Activated CD4-positive, alpha-beta memory T cell treated with anti-CD3 and anti-CD28 coated beads, Interleukin-2, amount 10 ng/mL, durations not matched to agents 7 days and 5 days (primary cell): Measurements from ENCODE around the gene ZNF182. TPM values are rescaled to one million over a fixed set of nuclear protein-coding genes. Genes with fewer than 3 reads are reported as not detected.
A peak's percentile ranks its signal among the peaks of the same experiment; 100 is the strongest.
"Not testable (repeated sequence)": the region's sequence is repeated elsewhere in the genome, so short reads cannot be mapped to it uniquely, and the experiment has no call there.

Experiments
- CTCF ChIA-PET: fragments of 350-600 bp; sonication (Branson Sonifier 250); formaldehyde crosslinking; loops from one replicate; lab custom pipeline; 2021; ENCODE audit warnings: antibody characterized with exemption, inconsistent platforms; lab: Charles Lee
- POLR2A ChIA-PET: fragments of 350-600 bp; sonication (Branson Sonifier 250); formaldehyde crosslinking; loops from one replicate; lab custom pipeline; 2021; ENCODE audit warnings: antibody characterized with exemption; lab: Charles Lee
- DNase-seq: peaks from one replicate; pipeline ENCODE4 v3.0.0-alpha.2; 2020
- H3K27ac Mint-ChIP-seq: one replicate; pipeline ENCODE4 v1.8.0; 2021; ENCODE audit warnings: mild to moderate bottlenecking, mixed read lengths
- H3K27me3 Mint-ChIP-seq: one replicate; pipeline ENCODE4 v1.8.0; 2021; ENCODE audit warnings: mixed read lengths
- H3K36me3 Mint-ChIP-seq: one replicate; pipeline ENCODE4 v1.8.0; 2021; ENCODE audit warnings: low read depth, mixed read lengths
- H3K4me1 Mint-ChIP-seq: one replicate; pipeline ENCODE4 v1.8.0; 2021; ENCODE audit warnings: mixed read lengths
- H3K4me3 Mint-ChIP-seq: one replicate; pipeline ENCODE4 v1.8.0; 2021; ENCODE audit warnings: mild to moderate bottlenecking, mixed read lengths
- H3K9me3 Mint-ChIP-seq: one replicate; pipeline ENCODE4 v1.8.0; 2021; ENCODE audit warnings: mixed read lengths
- total RNA-seq, 2 experiments: library from RNA; stranded (reverse); gene quantifications; one replicate each; pipeline ENCODE4 v1.2.3, GENCODE V29; 2021

The ZNF182 gene
- total RNA-seq, 2 experiments from 2014 or later, result 8.6 to 9.1 TPM

GRCh38 chrX:48021026-48021900, 17.5 kb upstream of the ZNF182 start:
- Mint-ChIP-seq H3K4me3 (peak overlapping the region; percentile 78), H3K27ac (peak overlapping the region; percentile 79), H3K4me1 (peaks cover 13% of the 10 kb centered on the region), H3K9me3 (no peaks in the 10 kb centered on the region), H3K27me3 (peaks cover 2% of the 10 kb centered on the region), H3K36me3 (no peaks in the 10 kb centered on the region)
- DNase-seq, result peak; percentile 67
- POLR2A ChIA-PET, result interaction anchor here (0.6 to 1.4 kb wide), 2 partner anchors 19 to 186 kb away, joined by 3 to 10 read pairs; partner anchors contain the start of gene ZNF81
- CTCF ChIA-PET, result interaction anchor here (1.0 kb wide), 1 partner anchor 191 kb away, joined by 3 read pairs; no protein-coding TSS in a partner anchor

GRCh38 chrX:48020472-48020871, 16.7 kb upstream of the ZNF182 start:
- Mint-ChIP-seq H3K4me1 (peaks cover 10% of the 10 kb centered on the region), H3K27ac (peak overlapping the region; percentile 47)
- DNase-seq, result peak; percentile 17
- H3K27me3 Mint-ChIP-seq, H3K36me3 Mint-ChIP-seq, H3K4me3 Mint-ChIP-seq, H3K9me3 Mint-ChIP-seq, CTCF ChIA-PET: not testable (repeated sequence)
- POLR2A ChIA-PET, result interaction anchor here (0.6 to 1.4 kb wide), 2 partner anchors 18 to 185 kb away, joined by 3 to 10 read pairs; partner anchors contain the start of gene ZNF81

- CTCF ChIA-PET, DNase-seq, H3K36me3 Mint-ChIP-seq, H3K27me3 Mint-ChIP-seq, H3K4me3 Mint-ChIP-seq, H3K27ac Mint-ChIP-seq, H3K4me1 Mint-ChIP-seq, POLR2A ChIA-PET, H3K9me3 Mint-ChIP-seq: not testable (repeated sequence)
Observed at GRCh38 chrX:48019892-48020291, 16.1 kb upstream of the ZNF182 start.

- H3K9me3 Mint-ChIP-seq, H3K4me3 Mint-ChIP-seq, CTCF ChIA-PET, H3K4me1 Mint-ChIP-seq, POLR2A ChIA-PET, H3K27me3 Mint-ChIP-seq, H3K36me3 Mint-ChIP-seq, DNase-seq, H3K27ac Mint-ChIP-seq: not testable (repeated sequence)
Observed at GRCh38 chrX:48016583-48017310, 13.0 kb upstream of the ZNF182 start.

DNA sequence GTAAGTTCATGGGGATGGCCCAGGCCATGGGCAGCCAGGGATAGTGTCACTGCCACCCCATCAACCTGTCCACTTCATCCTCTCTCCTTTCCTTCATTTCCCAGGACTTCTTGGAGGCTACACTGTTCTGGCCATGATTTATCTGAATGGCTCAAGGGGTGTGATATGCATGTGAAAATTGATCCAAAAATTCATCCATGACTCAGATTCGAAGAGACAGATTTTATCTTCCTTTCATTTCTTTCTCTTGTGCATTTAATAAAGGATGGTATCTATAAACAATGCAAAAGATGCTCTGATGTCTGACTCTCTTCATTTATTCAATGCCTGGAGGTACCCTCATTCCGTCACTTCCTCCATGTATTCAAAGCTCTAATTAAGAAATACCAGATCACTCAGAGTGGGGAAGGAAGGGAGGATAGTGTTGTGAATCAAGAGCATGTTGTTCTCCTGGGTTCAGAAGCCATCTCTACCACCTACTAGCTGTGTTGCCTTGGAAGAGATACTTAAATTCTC, 5.7 kb upstream of the ZNF182 start:
- H3K27me3 Mint-ChIP-seq, CTCF ChIA-PET, H3K4me1 Mint-ChIP-seq, H3K9me3 Mint-ChIP-seq, H3K4me3 Mint-ChIP-seq, H3K36me3 Mint-ChIP-seq, H3K27ac Mint-ChIP-seq, POLR2A ChIA-PET, DNase-seq: not testable (repeated sequence)

DNA sequence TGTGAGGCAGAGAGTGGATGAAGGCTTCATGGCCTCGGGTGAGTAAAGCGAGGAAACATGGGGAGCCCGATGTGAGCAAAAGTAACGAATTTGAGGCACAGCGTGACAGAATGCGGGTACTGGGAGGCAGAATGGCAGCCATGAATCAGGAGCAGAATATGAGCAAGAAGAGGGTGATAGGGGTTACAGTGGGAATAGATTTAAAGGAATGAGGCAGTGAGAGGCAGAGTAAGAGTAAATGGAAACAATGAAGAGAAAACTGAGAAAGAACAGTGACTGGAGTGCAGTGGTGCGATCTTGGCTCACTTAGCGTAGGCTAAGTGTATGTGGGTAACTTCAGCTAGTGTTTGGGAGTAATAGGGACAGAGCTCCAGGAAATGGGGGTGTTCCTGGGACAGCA, 2.9 kb upstream of the ZNF182 start, which contains the start of gene SPACA5:
SPACA5 (plus strand) TSS at position 301 of the 400 bp plus-strand sequence. CDS start 815 bp downstream, outside the sequence.
- H3K4me3 Mint-ChIP-seq, CTCF ChIA-PET, POLR2A ChIA-PET, H3K9me3 Mint-ChIP-seq, H3K27ac Mint-ChIP-seq, H3K27me3 Mint-ChIP-seq, DNase-seq: not testable (repeated sequence)
- H3K36me3 Mint-ChIP-seq, result peaks cover 14% of the 10 kb centered on the region
- peaks cover 14% of the 10 kb centered on the region for H3K4me1 Mint-ChIP-seq

DNA sequence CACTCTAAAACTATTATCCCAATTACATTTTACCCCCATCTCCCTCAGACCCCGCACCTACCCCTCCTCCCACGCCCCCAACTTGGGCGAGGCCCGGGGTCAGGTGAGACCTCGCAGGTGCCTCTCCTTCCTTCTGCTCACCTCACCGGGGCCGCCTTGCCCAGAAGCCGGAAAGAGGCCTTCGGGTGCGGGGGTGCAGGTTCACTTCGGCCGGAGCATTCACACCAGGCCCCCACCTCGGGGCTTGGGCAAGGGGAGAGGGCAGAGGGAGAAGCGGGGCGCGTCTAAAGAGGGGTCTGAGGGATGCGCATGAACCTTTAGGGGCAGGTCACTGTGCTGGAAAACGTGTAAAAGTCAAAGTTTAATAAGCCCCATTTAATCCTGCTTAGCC, 427 bp downstream of the ZNF182 start:
- peak overlapping the region; percentile 90 for H3K4me3 Mint-ChIP-seq
- peaks cover 22% of the 10 kb centered on the region for H3K4me1 Mint-ChIP-seq
- ChIA-PET POLR2A (no interaction called here), CTCF (no interaction called here)
- peak overlapping the region; percentile 94 for H3K27ac Mint-ChIP-seq
- no peaks in the 10 kb centered on the region for H3K9me3 Mint-ChIP-seq
- DNase-seq, result peak; percentile 21
- H3K27me3 Mint-ChIP-seq, result no peaks in the 10 kb centered on the region
- peaks cover 37% of the 10 kb centered on the region for H3K36me3 Mint-ChIP-seq

- CTCF ChIA-PET, result no interaction called here
- Mint-ChIP-seq H3K9me3 (no peaks in the 10 kb centered on the region), H3K4me3 (peak overlapping the region; percentile 50), H3K4me1 (peaks cover 22% of the 10 kb centered on the region), H3K36me3 (peaks cover 41% of the 10 kb centered on the region), H3K27ac (no peak overlapping the region), H3K27me3 (no peaks in the 10 kb centered on the region)
- no peak for DNase-seq
- POLR2A ChIA-PET, result no interaction called here
Observed at GRCh38 chrX:48002929-48003328, 860 bp downstream of the ZNF182 start.

- H3K4me1 Mint-ChIP-seq, result peaks cover 22% of the 10 kb centered on the region
- no peaks in the 10 kb centered on the region for H3K9me3 Mint-ChIP-seq
- H3K36me3 Mint-ChIP-seq, result peaks cover 46% of the 10 kb centered on the region
- CTCF ChIA-PET, result no interaction called here
- H3K4me3 Mint-ChIP-seq, result peak overlapping the region; percentile 49
- no peaks in the 10 kb centered on the region for H3K27me3 Mint-ChIP-seq
- DNase-seq, result no peak
- peak overlapping the region; percentile 49 for H3K27ac Mint-ChIP-seq
- POLR2A ChIA-PET, result interaction anchor here (1.2 kb wide), 1 partner anchor 19 kb away, joined by 3 read pairs; no protein-coding TSS in a partner anchor
Observed at GRCh38 chrX:48002319-48002718, 1.5 kb downstream of the ZNF182 start.

DNA sequence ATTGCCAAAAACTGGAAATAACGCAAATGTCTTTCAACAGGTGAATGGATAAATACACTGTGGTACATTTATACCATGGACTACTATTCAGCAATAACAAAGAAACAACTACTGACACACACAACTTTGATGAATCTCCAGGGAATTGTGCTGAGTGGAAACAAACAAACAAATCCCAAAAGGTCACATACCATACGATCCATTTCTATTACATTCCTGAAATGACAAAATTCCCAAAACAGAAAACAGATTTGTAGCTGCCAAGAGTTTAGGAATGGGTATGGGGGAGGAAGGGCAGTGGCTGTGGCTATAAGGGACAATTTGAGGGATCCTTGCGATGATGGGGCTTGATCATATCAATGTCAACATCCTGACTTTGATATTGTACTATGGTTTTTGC, 2.5 kb downstream of the ZNF182 start:
- no peaks in the 10 kb centered on the region for H3K9me3 Mint-ChIP-seq
- DNase-seq, result no peak
- peaks cover 56% of the 10 kb centered on the region for H3K36me3 Mint-ChIP-seq
- no peak overlapping the region for H3K27ac Mint-ChIP-seq
- CTCF ChIA-PET, result no interaction called here
- POLR2A ChIA-PET, result no interaction called here
- no peak overlapping the region for H3K4me3 Mint-ChIP-seq
- no peaks in the 10 kb centered on the region for H3K27me3 Mint-ChIP-seq
- H3K4me1 Mint-ChIP-seq, result peaks cover 22% of the 10 kb centered on the region

GRCh38 chrX:47992669-47993068, 11.1 kb downstream of the ZNF182 start:
- Mint-ChIP-seq H3K4me1 (peaks cover 18% of the 10 kb centered on the region), H3K36me3 (peaks cover 92% of the 10 kb centered on the region), H3K27ac (no peak overlapping the region), H3K9me3 (peaks cover 29% of the 10 kb centered on the region), H3K27me3 (no peaks in the 10 kb centered on the region), H3K4me3 (no peak overlapping the region)
- ChIA-PET POLR2A (no interaction called here), CTCF (no interaction called here)
- no peak for DNase-seq

DNA sequence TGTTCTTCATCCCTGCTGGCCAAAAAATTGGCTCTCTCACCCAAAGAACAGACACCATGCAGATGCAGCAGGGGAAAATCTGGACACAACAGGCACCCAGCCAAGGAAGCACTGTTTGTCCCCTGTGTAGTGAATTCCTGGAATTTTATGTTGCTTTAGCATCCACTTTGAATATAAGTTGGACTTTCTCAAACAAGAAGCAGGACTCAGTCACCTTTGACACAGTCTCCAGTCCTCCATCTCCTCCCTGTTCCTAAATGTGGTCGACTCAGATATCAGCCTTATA, 11.8 kb downstream of the ZNF182 start:
- DNase-seq, result no peak
- H3K36me3 Mint-ChIP-seq, result peaks cover 94% of the 10 kb centered on the region
- CTCF ChIA-PET, result no interaction called here
- no peak overlapping the region for H3K27ac Mint-ChIP-seq
- H3K27me3 Mint-ChIP-seq, result no peaks in the 10 kb centered on the region
- H3K4me1 Mint-ChIP-seq, result peaks cover 18% of the 10 kb centered on the region
- H3K9me3 Mint-ChIP-seq, result peaks cover 33% of the 10 kb centered on the region
- POLR2A ChIA-PET, result no interaction called here
- no peak overlapping the region for H3K4me3 Mint-ChIP-seq
